Measurements from ENCODE around the gene GFPT2.

The GFPT2 gene

GRCh38 chr5:180332861-180333260 lies 20.3 kb downstream of the GFPT2 start:
- no peak for DNase-seq (ENCODE audit: low spot score)

GRCh38 chr5:180332051-180332517 lies 21.1 kb downstream of the GFPT2 start:
- DNase-seq (ENCODE audit: low spot score) = no peak

- no peak for DNase-seq (ENCODE audit: low spot score)
Observed at GRCh38 chr5:180331647-180331950, 21.5 kb downstream of the GFPT2 start.

GRCh38 chr5:180330810-180331646 lies 22.1 kb downstream of the GFPT2 start:
- no peak for DNase-seq (ENCODE audit: low spot score)

- DNase-seq (ENCODE audit: low spot score) = no peak
Observed at GRCh38 chr5:180330270-180330648, 22.9 kb downstream of the GFPT2 start.

GRCh38 chr5:180329606-180330269 lies 23.4 kb downstream of the GFPT2 start:
- no peak for DNase-seq (ENCODE audit: low spot score)

GRCh38 chr5:180329138-180329435 lies 24.0 kb downstream of the GFPT2 start:
- DNase-seq (ENCODE audit: low spot score) = no peak

- DNase-seq (ENCODE audit: low spot score) = peak; percentile 80
Observed at GRCh38 chr5:180328296-180329137, 24.6 kb downstream of the GFPT2 start.

GRCh38 chr5:180326989-180327565 lies 26.1 kb downstream of the GFPT2 start:
- no peak for DNase-seq (ENCODE audit: low spot score)

- no peak for DNase-seq (ENCODE audit: low spot score)
Observed at GRCh38 chr5:180324601-180324950, 28.6 kb downstream of the GFPT2 start.

- no peak for DNase-seq (ENCODE audit: low spot score)
Observed at GRCh38 chr5:180323941-180324600, 29.1 kb downstream of the GFPT2 start.

- DNase-seq (ENCODE audit: low spot score) = no peak
Observed at GRCh38 chr5:180323160-180323559, 30.0 kb downstream of the GFPT2 start.

GRCh38 chr5:180318456-180319089 lies 34.6 kb downstream of the GFPT2 start:
- DNase-seq (ENCODE audit: low spot score) = no peak

- DNase-seq (ENCODE audit: low spot score) = no peak
Observed at GRCh38 chr5:180316586-180316985, 36.5 kb downstream of the GFPT2 start.

GRCh38 chr5:180315762-180316212 lies 37.3 kb downstream of the GFPT2 start:
- DNase-seq (ENCODE audit: low spot score) = peak; percentile 66

- DNase-seq (ENCODE audit: low spot score) = peak; percentile 73
Observed at GRCh38 chr5:180313677-180314505, 39.2 kb downstream of the GFPT2 start.

- no peak for DNase-seq (ENCODE audit: low spot score)
Observed at GRCh38 chr5:180311216-180311615, 41.9 kb downstream of the GFPT2 start.

GRCh38 chr5:180306796-180307195 lies 46.3 kb downstream of the GFPT2 start:
- DNase-seq (ENCODE audit: low spot score) = no peak

- DNase-seq (ENCODE audit: low spot score) = no peak
Observed at GRCh38 chr5:180305481-180305880, 47.7 kb downstream of the GFPT2 start.
